IMR-90 (cell line): ENCODE results near the gene ARHGEF16. TPM values are rescaled to one million over a fixed set of nuclear protein-coding genes. Genes with fewer than 3 reads are reported as not detected.

ENCODE experiments used
- ATAC-seq: fragments of 200-7000 bp; cut with Tn5 transposase; 2 replicates; pipeline ENCODE4 v1.9.1; 2020; ENCODE audit warnings: low read depth, mild to moderate bottlenecking, moderate library complexity
- BruUV-seq: library from RNA; stranded (reverse); fragments of 400-500 nt; replicated peaks from 2 replicates; lab custom pipeline; 2021; lab: Mats Ljungman, UMichigan
- CTCF ChIA-PET: fragments of 300-600 bp; formaldehyde crosslinking; extraction: SDS; loops from one replicate; lab custom pipeline; 2021; ENCODE audit warnings: antibody characterized with exemption; lab: Yijun Ruan, JAX
- POLR2A ChIA-PET: fragments of 300-600 bp; sonication (Branson Sonifier 250); formaldehyde crosslinking; loops from one replicate; lab custom pipeline; 2022; ENCODE audit warnings: antibody characterized with exemption; ENCODE audit not compliant: unreplicated experiment; lab: Charles Lee
- DNase-seq: peaks from one replicate; pipeline ENCODE4 v3.0.0; 2013
- H2AFZ ChIP-seq: replicated peaks from 2 replicates; pipeline ENCODE3; 2013; ENCODE audit warnings: low read length, mild to moderate bottlenecking; ENCODE audit not compliant: poor library complexity
- H2AK5ac ChIP-seq: 2 replicates; pipeline ENCODE4 v1.6.1; 2013; ENCODE audit warnings: low read depth, low read length, inconsistent platforms
- H2AK9ac ChIP-seq: replicated peaks from 2 replicates; pipeline ENCODE3; 2013; ENCODE audit warnings: mild to moderate bottlenecking, low read depth, low read length, moderate library complexity; ENCODE audit not compliant: poor library complexity
- H2BK120ac ChIP-seq: 2 replicates; pipeline ENCODE4 v1.6.1; 2013; ENCODE audit warnings: low read depth, low read length, inconsistent platforms
- H2BK15ac ChIP-seq: 3 replicates; pipeline ENCODE4 v1.6.1; 2013; ENCODE audit warnings: low read depth, low read length, inconsistent platforms
- H2BK20ac ChIP-seq: 2 replicates; pipeline ENCODE4 v1.6.1; 2013; ENCODE audit warnings: low read depth, mild to moderate bottlenecking, inconsistent platforms, low read length, moderate library complexity
- H2BK5ac ChIP-seq: 2 replicates; pipeline ENCODE4 v1.6.1; 2013; ENCODE audit warnings: mild to moderate bottlenecking, low read depth, low read length, inconsistent platforms; ENCODE audit not compliant: poor library complexity, severe bottlenecking
- H3K14ac ChIP-seq: replicated peaks from 2 replicates; pipeline ENCODE4 v1.6.1; 2013; ENCODE audit warnings: low read depth, low read length, inconsistent platforms
- H3K18ac ChIP-seq: 2 replicates; pipeline ENCODE4 v1.6.1; 2013; ENCODE audit warnings: low read depth, low read length, control low read depth
- H3K23ac ChIP-seq: 2 replicates; pipeline ENCODE4 v1.6.1; 2013; ENCODE audit warnings: low read depth, low read length, inconsistent platforms
- H3K27ac ChIP-seq: 2 replicates; pipeline ENCODE4 v1.5.1; 2013; ENCODE audit warnings: mild to moderate bottlenecking, control low read depth, low read length; ENCODE audit not compliant: insufficient read depth
- H3K27me3 ChIP-seq: 2 replicates; pipeline ENCODE4 v1.6.1; 2013; ENCODE audit warnings: low read length; ENCODE audit not compliant: control insufficient read depth, insufficient read depth
- H3K36me3 ChIP-seq: 2 replicates; pipeline ENCODE4 v1.6.1; 2013; ENCODE audit warnings: low read length, mixed read lengths; ENCODE audit not compliant: control insufficient read depth, insufficient read depth
- H3K4ac ChIP-seq: 2 replicates; pipeline ENCODE4 v1.6.1; 2013; ENCODE audit warnings: low read depth, low read length, inconsistent platforms
- H3K4me1 ChIP-seq: 2 replicates; pipeline ENCODE4 v1.6.1; 2013; ENCODE audit warnings: low read length, mixed read lengths; ENCODE audit not compliant: control insufficient read depth, insufficient read depth
- H3K4me2 ChIP-seq: 2 replicates; pipeline ENCODE4 v1.6.1; 2013; ENCODE audit warnings: low read depth, mild to moderate bottlenecking, control low read depth, low read length, moderate library complexity
- H3K4me3 ChIP-seq: 2 replicates; pipeline ENCODE4 v1.5.1; 2013; ENCODE audit warnings: low read depth, mild to moderate bottlenecking, control low read depth, low read length, moderate library complexity; ENCODE audit not compliant: insufficient read depth
- H3K56ac ChIP-seq: 2 replicates; pipeline ENCODE4 v1.6.1; 2013; ENCODE audit warnings: low read length, inconsistent platforms; ENCODE audit not compliant: insufficient read depth; ENCODE audit errors: extremely low read depth
- H3K79me1 ChIP-seq, 2 experiments: 2 replicates each; pipeline ENCODE4 v1.6.1; 2013; ENCODE audit warnings: low read length in 2 of 2, inconsistent platforms in 1 of 2, low read depth in 1 of 2
- H3K9ac ChIP-seq: 2 replicates; pipeline ENCODE4 v1.6.1; 2013; ENCODE audit warnings: low read depth, low read length, control low read depth
- H3K9me1 ChIP-seq: 2 replicates; pipeline ENCODE4 v1.6.1; 2013; ENCODE audit warnings: low read length, inconsistent platforms; ENCODE audit not compliant: insufficient read depth
- H3K9me3 ChIP-seq: 2 replicates; pipeline ENCODE4 v1.6.1; 2013; ENCODE audit warnings: low read length; ENCODE audit not compliant: control insufficient read depth, insufficient read depth
- H4K20me1 ChIP-seq: 2 replicates; pipeline ENCODE4 v1.6.1; 2013; ENCODE audit warnings: low read length, inconsistent platforms; ENCODE audit not compliant: insufficient read depth
- H4K5ac ChIP-seq: 2 replicates; pipeline ENCODE4 v1.6.1; 2013; ENCODE audit warnings: mild to moderate bottlenecking, low read depth, low read length, control low read depth
- H4K8ac ChIP-seq, 2 experiments: 2 replicates each; pipeline ENCODE4 v1.6.1; 2013; ENCODE audit warnings: low read depth in 2 of 2, low read length in 2 of 2, control low read depth in 1 of 2, inconsistent platforms in 1 of 2
- H4K91ac ChIP-seq: 2 replicates; pipeline ENCODE4 v1.6.1; 2013; ENCODE audit warnings: low read depth, low read length, inconsistent platforms; ENCODE audit not compliant: insufficient read depth
- BHLHE40 ChIP-seq: fragments of 150-350 bp; IDR thresholded peaks from 2 replicates; pipeline ENCODE4 v1.6.1; 2016; ENCODE audit warnings: mild to moderate bottlenecking, low read depth, low read length
- CHD1 ChIP-seq: IDR thresholded peaks from 2 replicates; pipeline ENCODE4 v1.6.1; 2012; ENCODE audit warnings: low read depth, low read length, improper control_type of control experiment
- CTCF ChIP-seq: conservative IDR thresholded peaks from 2 replicates; pipeline ENCODE4 v1.5.1; 2012; ENCODE audit warnings: mild to moderate bottlenecking, low read depth, low read length, improper control_type of control experiment
- ELK1 ChIP-seq: fragments of 150-350 bp; IDR thresholded peaks from 2 replicates; pipeline ENCODE4 v1.6.1; 2016; ENCODE audit warnings: low read depth, mild to moderate bottlenecking, low read length, moderate library complexity, borderline replicate concordance
- MAFK ChIP-seq: IDR thresholded peaks from 2 replicates; pipeline ENCODE4 v1.6.1; 2012; ENCODE audit warnings: low read depth, low read length, improper control_type of control experiment
- RCOR1 ChIP-seq: IDR thresholded peaks from 2 replicates; pipeline ENCODE4 v1.6.1; 2012; ENCODE audit warnings: mild to moderate bottlenecking, low read length, improper control_type of control experiment; ENCODE audit not compliant: insufficient replicate concordance
- SMC3 ChIP-seq: fragments of 150-350 bp; IDR thresholded peaks from 2 replicates; pipeline ENCODE4 v1.6.1; 2016; ENCODE audit warnings: low read depth, mild to moderate bottlenecking, antibody characterized with exemption, low read length, moderate library complexity
- WGBS, 2 experiments: methylation state at CpG; one replicate each; pipeline versions ENCODE4 v1.1.5 to v1.1.7; 2013; ENCODE audit warnings: missing lambda C conversion rate in 2 of 2; ENCODE audit not compliant: insufficient read length in 1 of 2; ENCODE audit errors: extremely low coverage in 2 of 2; 5-methylcytosine and 5-hydroxymethylcytosine counted together
- dilution Hi-C: fragments of 300-500 bp; cut with HindIII; formaldehyde crosslinking; loops from one replicate; pipeline ENCODE4 v1.14.3; 2018; ENCODE audit warnings: low sequenced_read_pairs; ENCODE audit not compliant: unreplicated experiment
- in situ Hi-C: fragments of 300-500 bp; cut with MboI; formaldehyde crosslinking; loops from 3 replicates; pipeline ENCODE4 v1.14.3; 2019; ENCODE audit warnings: low sequenced_read_pairs, inconsistent platforms, mixed read lengths
- intact Hi-C: fragments of 100-400 bp; cut with micrococcal nuclease; formaldehyde crosslinking; loops from 2 replicates; pipeline ENCODE4 v1.10.0; 2022
- polyA plus RNA-seq, 3 experiments: library from polyadenylated mRNA; depleted of rRNA; stranded (reverse); fragments of >200 nt; gene quantifications; 2 replicates each; pipeline ENCODE4 v1.2.3, GENCODE V29; 2012; ENCODE audit warnings: low replicate concordance in 1 of 3
- total RNA-seq: library from RNA; depleted of rRNA; stranded (reverse); fragments of >200 nt; gene quantifications from 2 replicates; pipeline ENCODE4 v1.2.3, GENCODE V29; 2012

The ARHGEF16 gene
- total and polyA plus RNA-seq, 2 of the 4 experiments (the other 2 are of a cell fraction), result 0.18 to 0.39 TPM

GRCh38 chr1:3479511-3480368, 25.3 kb downstream of the ARHGEF16 start (continued):
- no peak for TF ChIP-seq ELK1

- no peak overlapping the region for H2AFZ ChIP-seq
- H3K9me3 ChIP-seq, result no peaks in the 10 kb centered on the region
- H3K27me3 ChIP-seq, result peaks cover 2% of the 10 kb centered on the region; the same call in 1 of the 2 replicates
- H3K4me3 ChIP-seq, result no peak overlapping the region
- H2BK120ac ChIP-seq, result no peak overlapping the region
- BruUV-seq, result no TSS peak
- TF ChIP-seq RCOR1 (no peak), CHD1 (no peak), SMC3 (no peak), BHLHE40 (no peak), CTCF (no peak), MAFK (no peak)
- no peak overlapping the region for H2BK20ac ChIP-seq
- H2BK15ac ChIP-seq, result no peak overlapping the region
- H3K4me2 ChIP-seq, result no peak overlapping the region
- H3K9me1 ChIP-seq, result no peaks in the 10 kb centered on the region
- H3K4ac ChIP-seq, result no peak overlapping the region
- H4K91ac ChIP-seq, result no peak overlapping the region
- in situ Hi-C loops, result no loop called here
- no peak overlapping the region for H2BK5ac ChIP-seq
- ChIA-PET CTCF (interaction anchor here (0.7 kb wide), 1 partner anchor 27 kb away, joined by 3 read pairs; no protein-coding TSS in a partner anchor), POLR2A (no interaction called here)
- no peak overlapping the region for H3K27ac ChIP-seq
- 62% methylated on average over 16 of the region's 21 CpGs; no CpG with 5 or more reads in 1 of the 2 experiments for WGBS, 2 experiments
- no peaks in the 10 kb centered on the region for H3K36me3 ChIP-seq
- no peak overlapping the region for H3K18ac ChIP-seq
- H2AK5ac ChIP-seq, result no peak overlapping the region
- no peak overlapping the region for H4K5ac ChIP-seq
- no peak overlapping the region for H3K14ac ChIP-seq
- H4K8ac ChIP-seq, result no peak overlapping the region
- H3K9ac ChIP-seq, result no peak overlapping the region
- H3K79me1 ChIP-seq, result no peaks in the 10 kb centered on the region
- no peak for ATAC-seq
- dilution Hi-C loops, result no loop called here
- no peak for DNase-seq
- no peaks in the 10 kb centered on the region for H3K4me1 ChIP-seq
- H3K56ac ChIP-seq, result no peak overlapping the region
- no peaks in the 10 kb centered on the region; the same call in 1 of the 2 replicates for H4K20me1 ChIP-seq
- H2AK9ac ChIP-seq, result no peak overlapping the region
- intact Hi-C loops, result no loop called here
- H3K23ac ChIP-seq, result no peak overlapping the region
Measured at GRCh38 chr1:3480369-3480719, 25.9 kb downstream of the ARHGEF16 start.
